H4 (cell line): ENCODE data around the gene ST3GAL2. TPM values are rescaled to one million over a fixed set of nuclear protein-coding genes. Genes with fewer than 3 reads are reported as not detected.
"Not testable (repeated sequence)": the region's sequence is repeated elsewhere in the genome, so short reads cannot be mapped to it uniquely, and the experiment has no call there.

Source experiments
- DNase-seq: peaks from one replicate; pipeline ENCODE4 v3.0.0-alpha.2; 2015; ENCODE audit warnings: low spot score
- total RNA-seq: library from RNA; depleted of rRNA; stranded (reverse); fragments of >200 nt; shearing (Covaris generic); gene quantifications from 2 replicates; pipeline ENCODE4 v1.2.3, GENCODE V29; 2014; rRNA removed

The ST3GAL2 gene
- total RNA-seq, 1 experiment from 2014 or later, result 30.6 TPM

DNA sequence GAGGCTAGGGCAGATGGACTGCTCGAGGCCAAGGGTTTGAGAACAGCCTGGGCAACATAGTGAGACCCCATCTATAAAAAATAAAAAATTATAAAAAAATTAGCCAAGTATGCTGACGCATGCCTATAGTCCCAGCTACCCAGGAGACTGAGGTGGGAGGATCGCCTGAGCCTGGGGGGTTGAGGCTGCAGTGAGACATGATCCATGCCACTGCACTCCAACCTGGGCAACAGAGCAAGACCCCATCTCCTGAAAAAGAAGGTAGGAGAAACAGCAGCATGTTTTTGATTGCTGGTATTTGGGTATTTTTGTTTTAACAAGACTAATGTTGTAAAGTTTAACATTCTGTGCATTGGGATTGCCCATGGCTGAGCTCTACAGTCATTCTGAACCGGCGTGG, 101.1 kb downstream of the ST3GAL2 start:
- no peak for DNase-seq

DNA sequence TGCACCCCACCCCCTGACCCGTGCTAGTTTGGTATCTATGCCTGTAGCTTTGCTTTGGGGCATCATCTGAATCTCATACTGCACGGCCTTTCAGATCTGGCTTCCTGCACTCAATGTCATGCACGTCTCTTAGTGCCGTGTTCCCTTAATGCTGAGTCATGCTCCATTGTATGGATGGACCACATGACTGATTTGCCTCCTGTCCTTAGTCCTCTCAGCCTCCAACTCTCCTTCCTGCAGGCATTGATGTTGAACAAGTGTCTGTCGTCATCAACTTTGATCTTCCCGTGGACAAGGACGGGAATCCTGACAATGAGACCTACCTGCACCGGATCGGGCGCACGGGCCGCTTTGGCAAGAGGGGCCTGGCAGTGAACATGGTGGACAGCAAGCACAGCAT, 106.2 kb downstream of the ST3GAL2 start:
- DNase-seq, result not testable (repeated sequence)

- no peak for DNase-seq
Measured at GRCh38 chr16:70331588-70332358, 107.1 kb downstream of the ST3GAL2 start.

DNA sequence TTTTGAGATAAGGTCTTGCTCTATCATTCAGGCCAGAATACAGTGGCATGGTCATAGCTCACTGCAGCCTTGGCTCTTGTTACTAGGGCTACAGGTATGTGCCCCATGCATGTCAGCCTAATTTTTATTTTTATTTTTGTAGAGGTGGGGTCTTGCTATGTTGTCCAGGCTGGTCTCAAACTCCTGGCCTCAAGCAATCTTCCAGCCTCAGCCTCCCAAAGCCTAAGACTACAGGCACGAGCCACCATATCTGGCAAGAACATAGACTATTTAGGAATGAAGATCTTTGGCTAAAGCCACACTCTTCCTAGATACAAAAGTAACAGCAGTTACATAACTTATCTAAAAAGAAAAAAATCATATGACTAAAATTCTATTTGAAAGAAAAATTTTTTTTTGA, 107.8 kb downstream of the ST3GAL2 start:
- no peak for DNase-seq

Other genes starting within 250 kb of the ST3GAL2 start
- 15.2 and 15.7 TPM in 2 replicates for gene EXOSC6, start 187.2 kb downstream of the ST3GAL2 start, total RNA-seq
- gene AARS1, start 149.6 kb downstream of the ST3GAL2 start, total RNA-seq, result 70.9 and 77.1 TPM in 2 replicates
- 17.1 and 17.8 TPM in 2 replicates for gene DDX19B, start 139.9 kb downstream of the ST3GAL2 start, total RNA-seq
- gene DDX19A, start 92.2 kb downstream of the ST3GAL2 start, total RNA-seq, result 31.3 and 31.4 TPM in 2 replicates
- gene FCSK, start 15.5 kb upstream of the ST3GAL2 start, total RNA-seq, result 2.0 and 2.9 TPM in 2 replicates
- gene COG4, start 84.5 kb upstream of the ST3GAL2 start, total RNA-seq, result 59.6 and 69.6 TPM in 2 replicates
- gene SF3B3, start 84.7 kb upstream of the ST3GAL2 start, total RNA-seq, result 133 and 180 TPM in 2 replicates
- gene IL34, start 207.5 kb upstream of the ST3GAL2 start, total RNA-seq, result not detected in 2 replicates
- 8.6 and 13.9 TPM in 2 replicates for gene MTSS2, start 247.0 kb upstream of the ST3GAL2 start, total RNA-seq